NCI-H2196 treated with DMSO at 0.1 percent for 48 hours (cell line): ENCODE results near the gene TBC1D22A.
"Not testable (repeated sequence)": the region's sequence is repeated elsewhere in the genome, so short reads cannot be mapped to it uniquely, and the experiment has no call there.

Experiments used
- DNase-seq: peaks from one replicate; lab custom pipeline; 2025; ENCODE audit not compliant: unreplicated experiment; lab: John Stamatoyannopoulos, UW

Gene TBC1D22A

DNA sequence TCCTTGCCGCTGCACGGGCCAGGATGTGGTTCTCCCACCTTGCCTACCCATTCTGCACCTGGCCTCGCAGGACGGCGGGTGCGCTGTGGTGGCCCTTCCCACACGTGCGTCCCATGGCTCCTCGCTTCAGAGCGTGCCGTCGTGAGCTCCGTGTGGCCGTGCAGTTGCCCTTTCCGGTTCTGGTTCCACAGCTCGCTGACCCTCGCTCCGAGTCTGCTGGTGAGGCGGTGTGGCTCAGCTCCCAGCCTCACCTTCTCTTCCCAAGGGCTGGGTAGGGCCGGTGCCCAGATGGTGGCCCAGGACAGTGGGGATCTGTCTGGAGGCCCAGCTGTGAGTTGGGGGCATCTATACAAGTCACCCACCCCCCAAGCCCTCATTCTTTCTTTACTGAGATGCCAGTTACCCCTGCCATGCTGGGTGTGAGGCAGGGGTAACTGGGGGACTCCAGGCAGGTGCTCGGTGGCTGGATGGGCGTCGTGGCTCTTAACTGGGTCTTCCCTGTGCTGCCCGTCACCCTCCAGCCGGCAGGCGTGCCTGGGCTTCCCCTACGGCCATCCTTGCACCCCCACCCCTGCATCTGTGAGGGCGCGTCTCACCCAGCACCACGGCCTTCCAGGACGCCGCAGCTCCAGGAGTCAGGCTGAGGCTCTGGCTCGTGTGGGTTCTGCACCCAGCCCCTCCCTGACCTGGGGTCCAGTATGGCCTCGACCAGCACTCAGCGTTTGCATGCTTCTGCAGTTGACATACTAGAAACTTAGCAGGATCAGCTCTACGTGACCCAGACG lies 395.2 kb downstream of the TBC1D22A start:
- no peak for DNase-seq

DNA sequence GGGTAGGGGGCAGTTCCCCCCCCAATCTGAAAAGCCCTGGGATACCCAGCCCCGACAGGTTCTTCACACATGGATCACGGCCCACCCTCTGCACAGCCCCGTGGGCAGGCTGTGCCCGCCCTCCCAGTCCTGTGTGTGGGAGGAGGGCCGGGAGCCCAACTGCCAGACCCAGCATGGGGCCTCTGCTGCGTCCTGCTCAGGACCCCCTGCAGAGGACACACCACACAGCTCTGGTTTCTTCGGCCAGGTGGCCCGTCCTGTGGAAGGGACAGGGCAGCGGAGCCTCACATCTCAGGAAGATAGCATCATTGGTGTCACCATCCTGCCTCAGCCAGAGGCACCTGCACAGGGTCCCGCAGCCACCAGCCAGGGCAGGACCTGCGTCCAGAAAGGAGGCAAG lies 396.0 kb downstream of the TBC1D22A start:
- DNase-seq: no peak

DNA sequence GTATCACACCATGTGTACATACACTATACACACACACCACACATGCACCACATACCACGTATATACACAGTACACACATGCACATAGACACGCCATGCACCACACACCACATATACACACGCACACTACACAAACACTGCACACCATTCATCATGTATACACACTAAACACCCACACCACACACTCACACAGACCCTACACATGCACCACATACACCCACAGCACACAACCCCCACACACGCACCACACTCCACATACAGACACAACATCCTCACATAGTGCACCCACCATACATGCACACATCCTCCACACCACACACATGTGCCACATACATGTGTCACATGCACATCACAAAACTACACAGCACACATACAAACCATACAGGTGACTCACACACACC lies 397.1 kb downstream of the TBC1D22A start:
- DNase-seq: no peak

DNA sequence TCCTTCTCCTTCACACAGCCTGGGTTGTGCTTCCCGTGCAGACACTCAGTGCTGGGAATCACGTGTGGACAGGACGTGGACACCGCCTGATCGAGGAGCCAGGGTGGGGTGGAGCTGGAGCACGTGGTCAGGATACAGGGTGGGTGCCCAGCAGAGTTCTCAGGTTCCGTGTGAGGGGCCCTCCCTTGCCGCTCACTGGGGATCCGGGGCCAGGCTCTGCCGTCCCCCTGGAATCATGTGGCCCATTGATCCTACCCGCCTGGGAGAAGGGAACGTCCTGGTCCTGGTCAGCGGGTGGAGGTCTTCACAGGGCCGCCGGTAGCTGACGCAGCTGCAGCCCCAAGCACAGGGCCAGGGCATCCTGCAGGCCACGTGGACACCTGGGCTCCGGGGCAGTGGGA lies 397.7 kb downstream of the TBC1D22A start:
- DNase-seq: no peak

DNA sequence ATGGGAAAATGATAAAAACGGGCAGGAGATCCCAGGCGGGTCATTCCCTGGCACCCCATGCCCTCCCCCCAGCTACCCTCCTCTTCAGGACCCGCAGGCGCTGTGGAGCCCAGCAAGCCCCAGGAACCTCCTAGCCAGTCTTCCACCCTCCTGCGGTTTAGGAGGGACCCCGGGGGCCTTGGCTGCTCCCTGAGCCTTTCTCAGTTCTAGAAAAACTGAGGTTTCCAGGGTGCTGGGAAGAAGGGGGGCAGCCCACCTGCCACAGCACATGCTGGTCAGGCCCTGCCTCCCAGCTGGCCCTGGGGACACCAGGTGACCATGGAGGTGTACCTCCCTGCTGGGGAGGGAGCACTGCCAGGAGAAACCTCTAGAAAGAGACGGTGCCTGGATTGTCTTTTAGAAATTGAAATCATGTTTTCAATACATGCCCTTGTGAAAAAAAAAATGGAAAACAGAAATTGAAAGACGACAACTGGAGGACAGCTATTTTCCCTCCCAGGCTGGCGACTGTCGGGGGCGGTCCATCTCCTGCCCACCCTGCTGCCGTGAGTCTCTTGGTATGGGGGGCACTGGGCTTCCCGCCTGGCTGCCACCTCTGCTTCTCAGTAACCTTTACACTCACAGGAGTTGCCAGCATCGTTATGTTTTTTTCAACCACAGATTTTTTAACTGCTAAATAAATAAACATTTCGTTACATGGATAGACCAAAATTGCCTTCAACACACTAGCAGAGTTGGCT lies 398.5 kb downstream of the TBC1D22A start:
- no peak for DNase-seq

DNA sequence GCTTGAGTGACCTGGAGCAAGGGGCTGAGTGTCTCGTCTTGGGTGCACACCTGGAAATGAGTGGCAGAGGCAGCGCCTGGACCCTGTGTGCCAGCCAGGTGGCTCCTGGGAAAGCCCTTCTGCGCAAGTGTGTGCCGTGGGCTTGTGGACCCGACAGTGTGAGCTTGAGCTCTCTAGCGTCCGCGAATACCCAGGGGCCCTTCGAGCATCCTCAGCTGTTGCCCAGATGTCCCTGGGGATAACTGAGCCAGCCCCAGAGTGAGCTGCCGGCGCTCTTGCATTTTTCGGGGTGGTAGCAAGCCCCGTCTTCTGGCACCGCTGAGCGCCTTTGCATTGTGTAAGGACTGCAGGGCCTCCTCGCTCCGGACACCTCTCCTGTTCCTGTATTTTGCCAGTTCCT lies 399.2 kb downstream of the TBC1D22A start:
- no peak for DNase-seq

DNA sequence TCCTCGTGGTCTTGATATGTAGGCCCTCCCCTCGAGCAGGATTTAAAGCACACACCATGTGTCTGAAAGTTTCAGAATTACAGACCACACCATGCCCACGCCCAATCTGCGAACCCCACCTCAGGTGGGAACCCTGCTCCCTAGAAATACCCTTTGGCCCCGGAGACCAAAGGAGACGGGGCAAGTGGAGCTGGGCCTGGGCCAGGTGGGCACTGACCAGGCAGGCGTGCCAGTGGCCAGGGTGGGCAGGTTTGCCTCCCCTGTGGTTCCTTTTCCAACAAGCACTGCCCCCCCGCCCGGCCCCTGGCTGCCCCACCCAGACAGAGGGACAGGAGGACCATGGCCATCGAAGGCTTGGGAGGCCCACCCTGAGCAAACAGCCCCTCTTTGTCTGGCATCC lies 400.4 kb downstream of the TBC1D22A start:
- no peak for DNase-seq

DNA sequence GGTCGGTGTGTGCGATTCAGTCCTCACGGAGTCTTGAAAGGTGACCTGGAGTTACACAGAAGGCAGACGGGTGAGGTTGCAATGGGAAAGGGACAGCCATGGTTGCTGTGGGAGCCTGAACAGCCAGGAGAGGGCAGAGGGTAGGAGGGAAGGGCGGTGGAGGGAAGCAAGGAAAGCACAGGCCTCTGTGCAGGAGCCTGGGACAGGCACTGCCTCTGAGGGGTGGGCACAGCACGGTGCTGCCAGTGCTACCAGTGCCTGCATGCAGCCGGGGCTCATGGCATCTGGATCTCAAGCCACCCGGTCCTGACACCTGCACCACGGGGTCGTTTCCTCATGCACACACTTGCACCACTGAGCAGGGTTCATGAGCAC lies 401.0 kb downstream of the TBC1D22A start:
- no peak for DNase-seq

DNA sequence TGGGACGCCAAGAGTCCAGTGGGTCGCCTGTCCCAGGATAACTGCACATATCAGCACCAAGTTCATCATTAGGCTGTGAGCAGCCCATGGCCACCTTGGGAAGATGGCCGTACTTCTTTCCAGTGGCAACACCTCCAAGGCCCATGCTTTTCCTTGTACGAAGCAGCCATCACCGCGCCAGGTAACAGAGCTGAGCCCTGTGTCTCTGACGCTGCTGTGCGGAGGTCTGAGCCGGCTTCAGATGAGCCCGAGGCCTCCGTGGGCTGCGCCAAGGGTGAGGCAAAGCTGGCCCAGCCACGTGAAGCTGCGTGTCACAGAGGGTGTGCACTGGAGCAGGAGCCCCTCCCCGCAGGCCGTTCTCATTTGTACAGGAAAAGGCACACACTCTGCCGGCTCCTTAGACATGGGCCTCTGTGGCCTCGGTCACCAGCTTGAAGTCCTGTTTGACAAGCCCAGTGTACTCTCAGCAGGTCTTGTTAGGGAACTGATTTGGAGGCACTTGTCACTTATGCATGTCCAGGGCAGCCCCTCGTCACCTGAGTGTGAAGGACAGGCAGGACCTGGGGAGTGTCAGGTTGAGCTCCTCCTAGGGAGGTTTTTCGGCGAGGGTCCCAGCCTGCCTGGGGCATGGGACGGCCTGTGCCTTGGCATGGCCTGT lies 401.5 kb downstream of the TBC1D22A start:
- no peak for DNase-seq

DNA sequence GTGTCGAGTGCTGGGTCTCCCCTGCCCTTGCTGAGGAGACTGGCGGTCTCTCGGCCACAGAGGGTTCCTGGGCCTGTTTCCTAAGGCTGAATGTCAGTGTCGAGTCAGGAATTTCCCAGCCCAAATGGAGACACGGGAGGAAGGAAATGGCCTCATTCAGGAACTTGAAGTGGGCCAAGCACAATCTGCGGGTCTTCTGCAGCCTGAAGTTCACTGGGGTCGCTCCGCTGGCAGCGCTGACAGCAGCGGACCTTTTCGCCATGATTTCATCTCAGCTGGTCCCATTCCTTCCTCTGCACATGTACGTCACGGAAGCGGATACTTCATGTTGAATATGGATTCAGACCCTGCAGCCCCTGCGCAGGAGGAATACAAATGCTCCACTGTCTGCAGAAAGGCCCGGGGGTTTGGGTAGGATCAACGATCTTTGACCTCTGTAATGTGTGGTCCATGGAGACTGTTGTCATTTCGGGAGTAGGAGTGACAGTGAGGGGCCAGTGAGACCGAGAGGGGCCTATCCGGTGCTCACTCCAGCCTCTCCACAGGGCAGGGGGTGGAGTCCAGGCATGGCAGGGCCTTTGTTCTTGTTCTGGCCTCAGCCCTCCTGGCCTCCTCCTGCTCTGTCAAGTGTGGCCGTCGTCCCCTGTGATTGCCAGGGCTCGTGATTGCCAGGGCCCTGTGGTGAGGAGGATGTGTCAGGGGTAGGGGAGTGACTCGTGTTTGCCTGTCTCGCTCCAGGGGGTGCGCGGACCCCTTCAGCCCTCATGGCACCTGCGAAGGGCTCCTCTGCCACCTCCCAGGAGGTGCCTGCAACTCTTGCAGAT lies 402.3 kb downstream of the TBC1D22A start:
- no peak for DNase-seq

DNA sequence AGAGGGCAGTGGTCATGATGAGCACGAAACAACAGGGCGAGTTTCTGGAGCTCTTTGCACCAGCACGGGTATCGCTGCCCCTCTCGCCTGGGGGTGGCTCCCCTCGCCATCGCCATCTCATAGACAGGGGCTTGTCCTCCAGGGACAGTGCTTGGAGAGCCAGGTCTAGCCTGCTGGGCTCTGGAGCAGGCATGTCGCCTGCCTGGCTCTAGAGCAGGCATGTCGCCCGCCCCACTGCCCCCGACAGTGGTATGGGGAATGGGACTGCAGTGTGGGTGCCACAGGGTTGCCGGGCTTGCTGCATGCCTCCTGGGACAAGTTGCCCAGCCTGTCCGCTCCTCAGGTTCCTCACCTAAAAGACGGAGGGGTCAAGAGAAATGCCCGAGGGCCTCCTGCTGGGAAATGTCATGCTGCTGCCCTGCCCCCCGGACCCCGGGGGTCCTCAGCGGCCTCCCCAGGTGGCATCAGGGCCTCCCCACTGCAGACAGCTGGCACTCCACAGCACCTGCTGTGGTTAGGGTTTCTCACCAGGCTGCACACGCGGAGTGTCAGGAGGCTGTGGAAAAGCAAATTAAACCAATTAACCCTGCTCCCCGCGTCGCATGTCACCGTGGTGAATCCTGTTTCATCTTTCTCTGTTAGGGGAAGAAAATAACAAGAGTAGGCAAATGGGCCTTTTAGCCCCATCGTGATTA lies 403.0 kb downstream of the TBC1D22A start:
- DNase-seq: no peak

DNA sequence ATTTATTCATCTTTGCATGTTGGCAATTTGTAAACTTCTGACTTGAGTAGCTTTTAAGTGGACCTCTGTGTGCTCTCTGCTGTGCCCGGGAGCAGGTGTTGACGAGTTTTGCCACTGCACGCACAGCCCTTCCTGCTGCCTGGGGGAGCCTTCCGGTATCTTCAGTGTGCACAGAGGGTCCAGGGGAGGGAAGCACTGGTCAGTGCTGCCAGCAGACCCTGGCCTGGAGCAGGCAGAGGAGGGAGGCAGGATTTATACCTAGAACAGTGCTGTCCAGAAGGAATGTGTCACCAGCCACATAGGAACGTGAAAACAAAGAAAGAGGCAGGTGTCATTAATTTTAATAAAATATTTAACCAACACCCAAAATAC lies 403.6 kb downstream of the TBC1D22A start:
- no peak for DNase-seq

DNA sequence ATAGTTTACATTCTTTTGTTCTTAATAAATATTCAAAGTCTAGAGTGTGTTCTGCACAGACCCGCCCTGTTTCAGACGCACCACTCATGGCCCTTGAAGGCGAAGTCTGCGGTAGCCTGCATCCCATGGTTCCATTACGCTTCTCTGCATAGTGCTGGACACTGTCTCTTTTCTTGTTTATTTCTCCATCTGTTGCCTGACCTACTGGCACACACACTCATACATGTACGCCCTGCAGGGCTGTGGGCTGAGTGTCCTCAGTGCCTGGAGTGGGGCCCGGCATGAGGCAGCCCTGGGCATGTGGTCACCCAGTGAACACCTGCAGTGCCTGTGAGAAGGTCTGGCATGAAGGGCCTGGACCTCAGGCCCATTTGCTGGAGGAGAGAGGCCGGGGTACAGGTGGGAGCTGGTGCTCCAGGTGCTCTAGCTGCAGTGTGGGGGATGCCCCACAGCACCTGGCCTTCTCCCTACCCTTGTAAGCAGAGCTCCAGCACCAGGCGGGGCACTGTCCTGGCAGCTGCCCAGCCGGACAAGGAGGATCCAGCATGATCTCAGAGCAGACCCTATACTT lies 404.1 kb downstream of the TBC1D22A start:
- no peak for DNase-seq

DNA sequence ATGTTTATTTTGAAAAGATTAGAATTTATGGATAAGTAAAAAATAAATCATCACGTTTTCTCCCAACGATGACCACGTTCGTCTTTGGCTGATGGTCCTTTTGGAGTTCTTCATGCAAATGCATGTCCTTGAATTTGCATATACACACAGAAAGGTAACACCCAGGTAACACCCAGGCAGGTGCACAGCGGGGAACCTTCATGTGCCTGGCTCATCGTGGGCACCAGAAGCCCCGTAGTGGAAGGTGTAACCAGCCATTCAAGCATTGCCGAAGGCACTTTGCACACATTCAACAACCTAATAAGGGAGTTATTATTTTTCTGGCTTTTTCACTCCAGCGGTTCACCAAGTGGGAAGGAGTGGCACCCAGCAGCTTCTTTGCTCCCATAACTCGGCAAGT lies 404.6 kb downstream of the TBC1D22A start:
- DNase-seq: no peak

DNA sequence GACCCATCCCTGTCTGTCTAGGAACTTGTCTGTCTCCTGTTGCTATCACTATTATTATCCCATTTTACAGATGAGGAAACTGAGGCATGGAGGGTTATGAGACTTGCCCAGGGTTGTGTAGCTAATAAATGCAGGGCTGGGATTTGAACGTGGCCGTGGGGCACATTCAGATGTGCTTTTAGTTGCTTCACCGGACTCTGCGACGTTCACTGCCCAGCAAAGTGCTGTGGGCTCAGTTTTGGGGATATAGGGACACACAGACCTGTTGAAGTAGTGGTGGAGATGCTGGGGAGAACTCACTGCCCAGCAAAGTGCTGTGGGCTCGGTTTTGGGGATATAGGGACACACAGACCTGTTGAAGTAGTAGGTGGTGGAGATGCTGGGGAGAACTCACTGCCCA lies 405.5 kb downstream of the TBC1D22A start:
- DNase-seq: not testable (repeated sequence)

DNA sequence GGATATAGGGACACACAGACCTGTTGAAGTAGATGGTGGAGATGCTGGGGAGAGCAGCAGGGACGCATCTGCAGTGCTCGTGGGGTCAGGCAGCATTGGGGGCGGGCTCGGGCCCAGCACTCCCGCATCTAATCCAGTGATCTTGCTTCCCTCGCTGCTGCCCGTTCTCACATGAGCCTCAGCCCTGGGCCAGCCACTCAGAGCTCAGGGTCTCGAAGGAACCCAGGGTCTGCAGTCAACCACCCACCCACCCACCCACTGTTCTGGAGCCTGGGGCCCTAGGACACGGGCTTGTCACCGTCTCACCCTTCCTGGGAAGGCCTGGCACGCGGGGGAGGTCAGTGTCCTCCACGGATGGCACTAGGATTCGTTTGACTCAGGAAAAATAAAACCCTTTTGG lies 406.0 kb downstream of the TBC1D22A start:
- DNase-seq: no peak

DNA sequence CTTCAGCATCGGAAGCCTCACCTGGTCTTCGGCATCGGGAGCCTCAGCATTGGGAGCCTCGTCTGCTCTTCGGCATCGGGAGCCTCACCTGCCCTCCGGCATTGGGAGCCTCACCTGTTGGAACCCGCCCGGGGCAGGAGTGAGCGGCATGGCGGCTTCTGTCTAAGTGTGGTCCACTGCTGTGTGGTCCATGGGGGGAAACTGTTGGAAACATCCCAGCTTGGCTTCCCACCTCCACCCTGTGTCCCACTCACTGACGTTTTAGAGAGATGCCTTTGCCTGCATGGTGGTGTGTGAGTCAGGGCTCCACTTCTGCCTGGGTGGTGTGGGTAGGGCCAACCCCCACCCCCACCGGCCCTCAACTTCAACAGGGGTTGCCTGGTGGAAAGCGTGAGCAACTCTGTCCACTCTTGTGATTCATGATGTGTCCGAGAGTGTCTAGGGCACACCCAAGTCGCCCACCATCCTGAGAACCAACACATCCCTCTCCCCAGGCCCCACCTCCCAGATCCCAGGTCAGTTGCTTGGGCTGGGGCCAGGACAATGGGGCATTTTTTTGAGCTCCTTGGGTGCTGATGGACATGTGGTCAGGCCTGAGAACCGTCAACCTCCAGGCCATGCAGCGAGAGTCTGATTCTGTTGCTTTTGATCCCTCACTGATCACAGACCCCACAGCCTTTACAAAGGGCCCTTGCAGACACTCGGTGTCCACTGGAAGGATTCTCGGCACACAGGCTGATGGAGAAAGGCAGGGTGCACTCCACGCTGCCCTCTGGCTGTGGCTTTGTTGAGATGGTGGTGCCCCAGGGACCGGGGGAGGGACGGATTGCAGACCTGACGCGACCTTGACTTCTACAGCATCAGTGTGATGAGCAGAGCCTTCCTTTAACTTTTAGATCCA lies 406.7 kb downstream of the TBC1D22A start:
- no peak for DNase-seq

DNA sequence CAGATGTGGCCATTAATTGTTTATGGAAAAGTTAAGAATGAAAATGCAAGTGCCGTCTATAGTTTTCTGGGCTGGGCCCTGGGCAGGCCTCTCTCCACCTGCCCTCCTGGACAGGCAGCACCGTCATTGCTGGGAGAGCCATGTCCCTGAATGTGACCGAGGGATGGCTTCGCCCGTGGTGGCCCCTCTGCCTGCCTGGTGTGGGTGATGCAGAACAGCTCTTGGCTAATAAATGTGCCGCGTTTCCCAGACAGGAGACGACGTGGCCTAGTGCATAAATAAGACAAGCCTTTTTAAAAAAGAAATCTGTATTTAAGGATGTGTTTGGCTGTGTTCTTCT lies 407.3 kb downstream of the TBC1D22A start:
- no peak for DNase-seq
